NCI-H1436 (cell line): ENCODE data around the gene CLPSL2.

Experiments
- DNase-seq: peaks from one replicate; lab custom pipeline; 2025; lab: John Stamatoyannopoulos, UW

CLPSL2 gene

DNA sequence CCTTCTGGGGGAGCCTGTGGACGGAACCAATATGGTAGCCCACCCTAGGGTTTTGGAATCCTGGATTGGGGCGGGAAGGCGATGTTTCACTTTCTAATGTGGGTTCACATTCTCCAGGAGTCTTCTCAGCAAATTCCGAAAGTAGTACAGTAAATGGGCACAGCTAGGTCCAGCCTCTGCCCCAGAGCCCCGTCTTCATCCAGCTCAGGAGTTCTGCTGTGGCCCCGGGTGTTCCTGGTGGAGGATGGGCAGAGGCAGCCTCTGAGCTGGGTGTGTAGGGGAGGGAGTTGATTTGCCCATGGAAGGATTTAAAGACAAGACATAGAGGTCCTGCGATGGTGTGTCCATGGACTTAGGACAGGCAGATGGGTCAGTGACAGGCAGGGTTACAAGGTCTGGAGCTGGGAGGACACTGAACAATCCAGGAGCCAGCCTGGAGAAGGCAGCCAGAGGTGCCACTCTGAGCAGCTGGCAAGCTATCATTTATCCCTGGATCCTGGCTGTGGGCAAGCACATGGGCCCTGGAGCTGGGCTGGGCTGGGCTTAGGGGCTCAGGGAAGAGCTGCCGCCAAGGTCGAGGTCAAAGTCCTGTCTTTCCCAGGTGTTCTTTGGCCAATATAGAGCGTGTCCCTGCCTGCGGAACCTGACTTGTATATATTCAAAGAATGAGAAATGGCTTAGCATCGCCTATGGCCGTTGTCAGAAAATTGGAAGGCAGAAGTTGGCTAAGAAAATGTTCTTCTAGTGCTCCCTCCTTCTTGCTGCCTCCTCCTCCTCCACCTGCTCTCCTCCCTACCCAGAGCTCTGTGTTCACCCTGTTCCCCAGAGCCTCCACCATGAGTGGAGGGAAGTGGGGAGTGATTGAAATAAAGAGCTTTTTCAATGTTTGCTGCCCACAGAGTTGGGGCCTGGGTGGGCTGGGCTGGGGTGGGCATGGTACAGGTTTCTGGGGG, 11.1 kb downstream of the CLPSL2 start:
- DNase-seq, result no peak

- DNase-seq, result no peak
Measured at GRCh38 chr6:35788423-35788982, 12.1 kb downstream of the CLPSL2 start.

DNA sequence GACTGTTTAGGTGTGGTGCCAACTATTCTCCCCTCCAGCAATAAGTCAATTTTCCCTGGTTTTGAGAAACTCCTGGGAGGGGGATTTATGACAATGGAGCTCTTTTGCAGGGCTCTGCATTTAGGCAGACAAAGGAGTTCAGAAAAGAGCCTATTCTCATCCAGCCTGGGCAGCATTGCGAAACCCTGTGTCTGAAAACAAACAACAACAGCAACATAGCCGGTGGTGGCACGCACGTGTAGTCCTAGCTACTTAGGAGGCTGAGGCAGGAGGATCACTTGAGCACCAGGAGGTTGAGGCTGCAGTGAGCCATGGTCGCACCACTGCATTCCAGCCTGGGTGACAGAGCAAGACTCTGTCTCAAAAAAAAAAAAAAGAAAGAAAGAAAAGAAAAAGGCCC, 14.3 kb downstream of the CLPSL2 start:
- DNase-seq, result no peak

DNA sequence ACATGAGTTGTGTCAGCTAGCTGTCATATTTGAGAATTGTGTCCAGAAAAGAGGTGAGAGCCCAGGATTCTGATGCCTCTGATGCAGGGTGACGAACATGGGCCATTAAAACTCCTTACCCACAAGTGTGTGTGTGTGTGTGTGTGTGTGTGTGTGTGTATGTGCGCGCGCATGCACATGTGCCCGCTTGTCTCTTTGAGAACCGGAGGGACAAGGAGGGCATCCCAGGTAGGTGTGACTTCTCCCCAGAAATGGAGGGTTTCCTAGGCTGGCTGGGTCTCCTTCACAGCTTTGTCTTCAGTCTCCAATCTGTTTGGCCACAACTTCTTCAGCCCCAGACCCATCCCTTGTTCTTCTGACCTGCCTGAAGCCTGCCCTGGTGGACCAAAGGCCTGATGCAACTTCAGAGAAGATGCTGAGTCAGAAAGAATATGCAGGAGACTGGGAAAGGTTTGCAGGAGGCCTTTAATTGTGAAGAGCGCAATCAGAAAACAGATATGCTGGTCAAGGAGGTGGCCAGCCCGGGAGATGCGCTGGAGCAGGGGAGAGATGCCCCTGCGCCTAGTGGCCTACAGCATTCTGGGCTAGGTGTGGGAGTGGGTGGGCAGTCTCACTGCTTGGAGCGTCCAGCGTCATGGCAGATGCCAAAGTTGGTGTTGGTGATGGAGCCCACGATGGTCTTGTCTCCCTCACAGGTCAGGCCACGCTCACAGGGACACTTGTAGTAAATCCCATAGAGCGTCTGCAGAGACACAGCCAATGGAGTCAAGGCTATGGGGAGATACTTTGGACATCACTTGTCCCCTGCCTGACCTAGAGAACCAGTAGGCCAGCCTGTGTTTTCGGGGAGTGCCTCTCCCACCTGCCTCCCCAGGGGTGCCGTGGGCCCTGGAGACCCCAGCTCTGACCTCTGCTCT, 18.4 kb downstream of the CLPSL2 start:
- DNase-seq, result no peak

GRCh38 chr6:35795453-35796071, 19.2 kb downstream of the CLPSL2 start:
- DNase-seq, result no peak

- no peak for DNase-seq
Measured at GRCh38 chr6:35796236-35796635, 19.8 kb downstream of the CLPSL2 start.

DNA sequence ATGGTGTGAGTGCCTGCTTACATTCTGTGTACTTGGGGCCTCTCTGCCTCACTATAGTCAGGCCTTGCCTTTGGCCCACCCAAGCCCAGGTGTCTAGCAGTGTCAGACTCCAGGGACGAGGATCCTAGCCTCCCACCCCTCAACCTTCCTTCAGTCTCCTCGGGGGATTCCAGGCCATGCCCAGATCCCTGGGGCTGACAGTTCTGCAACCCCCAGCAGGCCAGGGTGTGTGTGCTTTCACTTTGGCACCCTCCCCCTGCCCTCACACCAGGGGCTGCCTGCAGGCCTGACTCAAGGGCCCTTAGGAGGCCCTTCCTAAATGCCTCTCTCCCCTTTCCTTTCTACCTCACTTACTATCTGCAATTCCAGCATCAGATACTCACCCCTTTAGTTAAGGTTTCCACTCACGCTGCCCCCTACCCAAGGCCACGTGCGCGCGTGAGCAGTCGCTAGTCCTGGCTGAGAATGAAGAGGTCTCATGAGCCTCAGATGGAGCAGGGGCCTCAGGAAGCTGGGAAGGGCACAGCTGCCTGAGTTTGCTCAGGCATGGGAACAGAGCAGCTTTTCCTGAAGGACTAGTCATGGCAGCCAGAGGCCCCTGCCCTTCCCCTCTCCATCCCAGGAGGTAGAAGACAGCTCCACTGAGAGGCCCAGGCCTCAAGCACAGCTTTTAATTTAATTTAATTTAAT, 21.6 kb downstream of the CLPSL2 start:
- no peak for DNase-seq

DNA sequence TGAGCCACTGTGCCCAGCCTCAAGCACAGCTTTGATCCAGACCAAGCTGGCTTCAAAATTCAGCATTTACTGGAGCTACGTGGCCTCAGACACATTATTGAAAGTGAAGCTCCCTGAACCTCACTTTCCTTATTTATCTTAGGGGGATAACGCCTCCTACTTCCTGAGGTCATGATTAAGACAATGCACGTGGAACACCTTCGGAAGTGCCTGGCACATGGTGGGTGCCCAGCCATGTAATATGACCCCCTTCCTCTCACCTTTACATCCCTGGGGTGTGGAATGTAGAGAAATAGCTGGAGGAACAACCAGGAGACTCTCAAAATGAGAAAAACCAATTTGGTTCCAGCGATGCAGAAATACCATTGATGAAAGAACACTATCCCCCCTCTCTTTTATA, 22.3 kb downstream of the CLPSL2 start:
- no peak for DNase-seq

- no peak for DNase-seq
Measured at GRCh38 chr6:35801148-35801547, 24.8 kb downstream of the CLPSL2 start.

DNA sequence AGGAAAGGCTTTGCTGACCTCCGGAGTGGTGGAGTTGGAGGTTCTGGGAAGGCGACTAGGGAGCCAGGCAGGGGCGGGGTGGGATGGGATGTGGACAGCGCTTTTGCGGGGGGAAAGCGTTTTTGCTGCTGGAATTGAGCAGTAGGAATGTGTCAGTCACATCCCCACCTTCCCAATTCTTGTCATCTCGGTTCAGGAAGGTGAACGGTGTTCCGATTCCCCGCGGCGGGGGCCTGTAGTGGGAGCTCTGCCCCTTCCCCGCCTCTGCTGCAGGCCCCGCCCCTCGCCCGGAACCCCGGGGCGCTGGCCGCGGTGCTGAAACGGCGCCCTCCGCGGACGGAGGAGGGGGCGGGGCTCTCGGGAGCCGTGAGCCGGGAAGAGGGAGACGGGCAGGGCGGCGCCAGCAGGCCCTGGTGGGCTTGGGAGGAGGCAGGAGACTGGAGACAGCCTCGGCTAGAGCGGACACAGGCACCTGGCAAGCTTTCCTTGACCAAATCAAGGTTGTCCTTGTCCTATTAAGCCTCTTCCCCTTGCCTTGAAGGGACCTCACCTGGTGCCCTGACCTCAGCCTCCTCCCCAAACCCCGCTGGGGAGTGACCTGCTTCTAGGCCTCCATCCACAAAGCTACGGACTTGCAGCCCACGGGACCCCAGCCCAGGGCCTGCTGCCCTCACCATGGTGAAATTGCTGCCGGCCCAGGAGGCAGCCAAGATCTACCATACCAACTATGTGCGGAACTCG, 28.8 kb downstream of the CLPSL2 start, which contains the start of gene LHFPL5:
TSS of gene LHFPL5 (plus strand) at position 357 of the 741 bp plus-strand sequence. CDS start at position 676, 319 bp downstream.
- peak; percentile 60 for DNase-seq

DNA sequence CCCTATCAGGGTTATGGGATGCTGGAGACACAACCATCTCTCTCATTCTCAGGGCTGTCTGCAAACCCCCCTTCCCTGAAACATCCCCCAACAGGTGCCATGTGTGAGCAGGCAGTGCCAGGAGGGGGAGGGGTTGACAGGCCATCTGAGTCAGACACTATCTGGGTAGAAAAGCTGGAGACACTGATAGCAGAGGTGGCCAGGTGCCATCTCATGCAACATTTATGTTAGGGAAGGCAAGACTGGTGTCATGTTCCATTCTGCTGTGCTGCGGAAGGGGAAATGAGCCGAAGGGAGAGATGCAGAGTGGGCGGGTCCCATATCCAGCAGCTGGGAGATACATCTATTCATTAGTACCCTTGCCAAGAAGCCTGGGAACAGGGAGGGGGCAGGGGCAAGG, 32.3 kb downstream of the CLPSL2 start:
- DNase-seq, result peak; percentile 88

GRCh38 chr6:35809809-35810208, 33.4 kb downstream of the CLPSL2 start:
- no peak for DNase-seq

GRCh38 chr6:35810971-35811698, 34.7 kb downstream of the CLPSL2 start:
- DNase-seq, result peak; percentile 32

- no peak for DNase-seq
Measured at GRCh38 chr6:35811699-35811995, 35.2 kb downstream of the CLPSL2 start.

GRCh38 chr6:35817515-35817914, 41.1 kb downstream of the CLPSL2 start:
- no peak for DNase-seq

- DNase-seq, result no peak
Measured at GRCh38 chr6:35823601-35824000, 47.2 kb downstream of the CLPSL2 start.

GRCh38 chr6:35824552-35825192, 48.3 kb downstream of the CLPSL2 start:
- DNase-seq, result no peak
